Fibroblast of peridontal ligament (primary cell): ENCODE data around the gene AXIN2.
"Not testable (repeated sequence)": the region's sequence is repeated elsewhere in the genome, so short reads cannot be mapped to it uniquely, and the experiment has no call there.

Experiments
- DNase-seq: peaks from one replicate; pipeline ENCODE4 v3.0.0-alpha.2; 2010; ENCODE audit errors: extremely low read depth

AXIN2 gene

GRCh38 chr17:65522751-65523404 is 38.6 kb downstream of the AXIN2 start:
- no peak for DNase-seq

- DNase-seq, result no peak
Observed at GRCh38 chr17:65519462-65519861, 42.0 kb downstream of the AXIN2 start.

- peak; percentile 63 for DNase-seq
Observed at GRCh38 chr17:65518256-65518655, 43.2 kb downstream of the AXIN2 start.

- peak; percentile 69 for DNase-seq
Observed at GRCh38 chr17:65515959-65516948, 45.2 kb downstream of the AXIN2 start.

GRCh38 chr17:65515512-65515911 is 45.9 kb downstream of the AXIN2 start:
- DNase-seq, result no peak

- DNase-seq, result no peak
Observed at GRCh38 chr17:65514541-65514940, 46.9 kb downstream of the AXIN2 start.

- DNase-seq, result peak; percentile 41
Observed at GRCh38 chr17:65514082-65514481, 47.4 kb downstream of the AXIN2 start.

GRCh38 chr17:65511316-65511715 is 50.1 kb downstream of the AXIN2 start:
- no peak for DNase-seq

- DNase-seq, result no peak
Observed at GRCh38 chr17:65509032-65509431, 52.4 kb downstream of the AXIN2 start.

GRCh38 chr17:65504673-65505072 is 56.8 kb downstream of the AXIN2 start:
- DNase-seq, result not testable (repeated sequence)

- no peak for DNase-seq
Observed at GRCh38 chr17:65504141-65504540, 57.3 kb downstream of the AXIN2 start.

- DNase-seq, result no peak
Observed at GRCh38 chr17:65503557-65503956, 57.9 kb downstream of the AXIN2 start.

GRCh38 chr17:65498816-65499215 is 62.6 kb downstream of the AXIN2 start:
- no peak for DNase-seq

- DNase-seq, result no peak
Observed at GRCh38 chr17:65496801-65497200, 64.6 kb downstream of the AXIN2 start.

- no peak for DNase-seq
Observed at GRCh38 chr17:65495122-65496055, 66.1 kb downstream of the AXIN2 start.

GRCh38 chr17:65489413-65490155 is 71.9 kb downstream of the AXIN2 start:
- DNase-seq, result no peak

- no peak for DNase-seq
Observed at GRCh38 chr17:65488665-65489064, 72.8 kb downstream of the AXIN2 start.

GRCh38 chr17:65487990-65488389 is 73.5 kb downstream of the AXIN2 start:
- no peak for DNase-seq

- no peak for DNase-seq
Observed at GRCh38 chr17:65487161-65487560, 74.3 kb downstream of the AXIN2 start.

- DNase-seq, result peak; percentile 3
Observed at GRCh38 chr17:65485388-65486299, 75.8 kb downstream of the AXIN2 start.
